Measurements from ENCODE around the gene ZNF438.

Gene ZNF438

DNA sequence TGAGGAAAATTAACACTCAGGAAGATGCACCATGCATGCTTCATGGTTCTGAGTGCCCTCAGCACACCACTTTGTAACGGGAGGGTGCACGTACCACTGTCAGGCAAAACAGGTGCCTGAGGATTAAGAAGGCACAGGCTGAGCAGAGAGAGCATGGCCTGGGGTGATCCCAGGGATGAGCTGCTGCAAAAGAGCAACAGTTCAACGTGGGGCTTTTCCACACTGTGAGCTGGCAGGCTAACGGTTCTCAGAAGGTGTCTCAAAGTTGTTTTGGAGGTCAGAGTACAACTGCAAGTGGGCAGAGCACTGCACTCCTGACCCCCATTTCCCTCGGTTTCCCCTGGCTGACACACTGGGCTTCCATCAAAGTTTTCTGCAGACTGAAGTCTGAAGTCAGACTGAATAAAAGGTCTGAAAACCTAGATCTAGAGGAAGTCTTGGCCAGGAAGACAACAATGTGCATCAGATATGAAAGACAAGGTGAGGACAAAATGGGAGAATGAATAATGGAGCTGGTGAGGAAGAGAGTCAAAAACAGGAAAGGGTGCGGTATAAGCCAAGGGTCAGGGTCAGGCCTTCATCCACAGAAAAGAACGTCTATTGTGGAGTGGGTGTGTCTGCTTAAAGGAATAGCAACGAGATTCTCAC lies 20.5 kb downstream of the ZNF438 start:
- no peak for DNase-seq (ENCODE audit: low read depth)

DNA sequence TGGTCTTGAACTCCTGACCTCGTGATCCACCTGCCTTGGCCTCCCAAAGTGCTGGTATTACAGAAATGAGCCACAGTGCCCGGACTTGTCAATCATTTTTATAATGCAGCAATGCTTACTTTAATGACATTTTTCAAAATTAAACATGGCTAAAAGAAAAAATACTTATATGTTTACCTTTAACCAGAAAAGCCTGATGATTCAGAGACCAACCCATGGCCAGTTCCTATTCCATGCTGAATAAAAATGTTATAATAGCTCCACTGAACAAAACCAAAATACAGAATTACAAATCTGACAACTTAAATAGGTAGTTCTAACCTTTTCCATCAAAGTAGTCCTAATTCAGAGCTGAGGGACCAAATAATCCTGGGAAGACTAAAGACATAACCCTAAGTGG lies 21.6 kb downstream of the ZNF438 start:
- DNase-seq (ENCODE audit: low read depth), result no peak

DNA sequence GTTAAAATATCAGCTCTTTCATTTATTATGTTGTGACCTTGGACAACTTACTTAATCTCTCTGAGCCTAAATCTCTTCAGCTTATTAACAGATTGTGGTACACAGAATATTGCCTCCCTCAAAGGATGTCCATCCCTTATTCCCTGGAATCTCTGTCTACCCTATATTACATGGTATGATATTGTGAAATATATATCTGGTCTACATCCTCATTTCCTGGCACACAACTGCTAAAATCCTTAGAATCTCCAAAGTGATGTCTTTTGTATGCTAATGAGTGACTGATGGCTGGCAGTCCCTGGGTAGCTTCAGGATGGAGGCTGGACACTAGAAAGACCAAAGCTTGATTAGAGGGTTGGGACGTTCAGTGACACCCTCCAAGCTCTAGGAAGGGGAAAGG lies 25.8 kb downstream of the ZNF438 start:
- DNase-seq (ENCODE audit: low read depth), result no peak

DNA sequence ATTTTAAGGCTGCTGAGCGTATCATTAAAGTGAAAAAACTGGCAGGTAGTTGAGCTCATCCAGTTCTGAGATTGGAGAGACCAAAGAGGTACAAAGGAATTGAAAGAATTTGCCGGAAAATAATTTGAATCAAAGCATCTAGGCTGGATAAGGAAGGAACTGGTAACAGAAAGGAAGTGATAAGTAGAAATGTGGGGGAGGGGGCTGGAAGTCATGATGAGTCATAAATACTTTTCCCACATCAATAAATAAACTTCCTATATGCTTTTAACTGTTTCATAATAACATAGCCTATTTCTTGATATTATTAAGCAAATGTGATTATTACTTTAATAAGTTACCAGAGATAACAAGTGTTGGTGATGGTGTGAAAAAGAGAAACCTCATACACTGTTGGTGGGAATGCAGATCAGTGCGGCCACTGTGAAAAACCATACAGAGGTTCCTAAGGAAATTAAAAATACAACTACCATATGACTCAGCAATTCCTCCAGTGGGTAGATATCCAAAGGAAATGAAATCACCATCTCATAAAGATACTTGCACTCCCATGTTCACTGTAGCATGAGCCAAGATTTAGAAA lies 27.0 kb downstream of the ZNF438 start:
- DNase-seq (ENCODE audit: low read depth), result no peak

DNA sequence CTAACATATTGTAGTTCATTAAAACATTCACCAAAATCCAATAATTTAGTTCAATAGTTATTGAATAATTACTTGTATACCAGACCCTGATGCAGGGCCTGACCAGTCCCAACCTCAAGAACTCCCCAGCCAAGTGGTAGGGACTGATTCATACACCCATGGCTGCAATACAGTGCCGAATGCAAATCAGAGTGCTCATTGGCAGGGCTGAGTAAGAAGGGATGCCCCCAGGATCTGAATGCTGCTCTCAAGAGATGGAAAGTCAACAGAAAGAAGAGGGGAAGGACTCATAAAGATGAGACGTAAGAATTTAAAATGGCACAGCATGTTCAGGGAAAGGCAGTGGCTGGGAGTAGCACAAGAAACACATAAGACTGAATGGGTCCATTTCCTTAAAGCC lies 29.9 kb downstream of the ZNF438 start:
- no peak for DNase-seq (ENCODE audit: low read depth)

DNA sequence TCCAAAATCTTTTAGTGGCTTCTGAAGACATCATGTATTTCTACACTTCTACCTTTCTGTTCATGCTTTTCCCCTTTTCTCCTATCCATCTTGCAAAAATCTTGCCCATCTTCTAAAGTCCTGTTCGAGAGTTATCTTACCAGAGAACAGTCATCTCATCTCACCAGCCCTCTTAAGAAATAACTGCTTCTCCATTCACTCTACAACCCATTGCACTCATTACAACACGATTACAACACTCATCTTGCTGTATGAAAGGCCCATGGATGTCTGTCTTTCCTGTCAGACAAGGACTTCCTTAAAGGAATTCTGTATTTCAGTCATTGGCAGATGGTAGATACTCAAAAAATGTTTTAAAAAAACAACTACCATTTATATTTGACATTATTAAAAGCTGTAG lies 30.8 kb downstream of the ZNF438 start:
- DNase-seq (ENCODE audit: low read depth), result no peak

DNA sequence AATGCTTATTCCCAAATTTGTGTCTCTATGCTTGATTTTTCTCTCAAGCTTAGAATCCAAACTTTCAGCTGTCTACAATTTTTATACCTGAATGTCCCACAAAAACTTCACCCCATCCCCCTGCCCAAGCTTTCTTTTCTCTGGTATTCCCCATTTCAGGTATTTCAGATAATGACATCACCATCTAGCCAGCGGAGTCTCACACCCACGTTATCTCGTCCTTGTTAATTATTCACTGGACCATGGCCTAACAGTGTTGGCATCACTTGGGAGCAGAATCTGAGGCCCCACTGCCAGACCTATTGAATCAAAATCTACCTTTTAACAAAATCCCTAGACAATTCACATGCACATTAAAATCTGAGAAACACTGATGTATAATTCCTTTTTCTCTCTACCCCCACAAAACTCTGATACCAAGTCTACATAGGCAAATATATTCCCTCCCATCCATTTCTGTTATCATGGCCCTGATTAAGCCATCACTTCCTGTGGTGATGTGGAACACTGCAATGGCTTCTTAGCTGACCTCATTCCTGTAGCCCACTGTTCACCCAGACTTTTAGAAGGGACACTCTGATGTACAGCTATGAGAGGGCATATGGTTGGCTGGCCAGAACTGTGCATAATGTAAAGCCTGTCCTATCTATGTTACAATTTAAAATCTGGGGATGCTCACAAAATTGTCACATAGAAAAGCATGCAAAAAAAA lies 31.4 kb downstream of the ZNF438 start:
- no peak for DNase-seq (ENCODE audit: low read depth)

DNA sequence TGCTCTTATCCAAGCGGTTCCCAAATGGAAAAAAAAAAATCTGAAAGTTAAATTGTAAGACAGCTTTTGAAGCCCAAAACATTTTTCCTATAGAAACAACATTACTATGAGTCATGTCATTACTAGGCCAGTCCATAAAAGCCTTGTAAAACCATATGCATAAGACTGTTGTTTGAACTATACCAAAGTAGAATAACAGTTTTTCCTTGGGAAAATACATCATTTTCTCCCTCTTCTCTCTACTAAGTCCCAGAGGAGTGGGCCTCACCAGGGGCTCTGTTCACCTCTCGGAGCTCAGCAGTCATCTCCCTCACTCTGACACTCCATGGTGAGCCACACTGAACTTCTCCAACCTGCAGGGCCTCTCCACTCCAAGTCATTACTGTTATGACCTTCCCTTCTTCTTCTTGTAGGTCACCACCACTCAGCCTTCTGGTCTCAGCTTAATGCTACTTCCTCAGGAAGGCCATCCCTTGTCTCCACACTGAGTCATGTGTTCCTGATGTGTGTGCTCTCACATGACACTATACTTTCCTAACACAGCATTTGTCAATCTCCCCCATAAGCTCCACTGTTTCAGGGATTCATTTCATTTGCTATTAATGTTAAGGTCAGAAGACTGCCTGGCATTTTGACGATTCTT lies 32.5 kb downstream of the ZNF438 start:
- DNase-seq (ENCODE audit: low read depth), result no peak

DNA sequence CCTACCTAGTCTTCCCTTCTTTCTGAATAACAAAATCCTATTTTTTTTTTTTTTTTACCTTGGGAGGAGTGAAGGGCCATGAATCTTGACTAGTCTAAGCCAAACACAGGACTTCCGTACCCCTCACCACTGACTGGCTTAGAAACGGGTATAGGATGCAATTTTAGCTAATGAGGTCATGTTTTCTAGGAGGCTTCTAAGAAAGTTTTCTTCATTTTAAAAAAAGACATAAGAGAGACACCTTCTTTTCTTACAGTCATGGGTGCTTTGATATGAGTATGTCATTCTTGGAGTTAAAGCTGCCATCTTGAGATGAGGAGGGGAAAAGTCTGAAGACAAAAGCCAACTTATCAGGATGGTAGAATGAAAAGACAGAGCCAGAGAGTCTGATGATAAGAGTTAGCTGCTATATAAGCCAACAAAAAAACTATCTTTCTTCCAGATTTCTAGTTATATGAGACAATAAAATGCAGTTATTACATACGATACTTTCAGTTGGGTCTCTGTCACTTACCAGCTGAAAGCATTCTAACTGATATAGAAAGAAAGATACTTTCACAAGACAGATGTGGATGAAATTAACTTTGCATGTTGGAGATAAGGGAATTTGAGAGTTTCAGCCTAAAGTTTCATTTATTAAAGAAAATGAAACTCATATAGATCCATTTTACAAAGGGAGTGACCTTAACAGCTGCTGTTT lies 34.0 kb downstream of the ZNF438 start:
- no peak for DNase-seq (ENCODE audit: low read depth)

DNA sequence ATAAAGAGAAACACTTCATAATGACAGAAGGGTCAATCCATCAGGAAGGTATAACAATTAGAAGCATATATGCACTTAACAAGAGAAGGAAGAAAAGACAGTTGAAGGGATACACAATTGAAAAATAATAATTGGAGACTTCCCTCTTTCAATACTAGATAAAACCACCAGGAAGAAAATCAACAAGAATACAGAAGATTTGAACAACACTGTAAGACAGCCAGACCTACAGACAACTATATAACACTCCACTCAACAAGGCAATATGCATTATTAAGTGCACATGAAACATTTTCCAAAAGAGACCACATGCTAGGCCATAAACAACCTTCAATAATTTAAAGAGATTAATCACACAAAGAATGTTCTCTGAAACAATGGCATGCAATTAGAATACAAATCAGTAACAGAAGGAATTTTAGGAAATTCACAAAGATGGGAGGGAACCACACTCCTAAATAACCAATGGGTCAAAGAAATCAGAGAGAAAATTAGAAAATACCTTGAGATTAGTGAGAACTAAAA lies 35.1 kb downstream of the ZNF438 start:
- DNase-seq (ENCODE audit: low read depth), result no peak

DNA sequence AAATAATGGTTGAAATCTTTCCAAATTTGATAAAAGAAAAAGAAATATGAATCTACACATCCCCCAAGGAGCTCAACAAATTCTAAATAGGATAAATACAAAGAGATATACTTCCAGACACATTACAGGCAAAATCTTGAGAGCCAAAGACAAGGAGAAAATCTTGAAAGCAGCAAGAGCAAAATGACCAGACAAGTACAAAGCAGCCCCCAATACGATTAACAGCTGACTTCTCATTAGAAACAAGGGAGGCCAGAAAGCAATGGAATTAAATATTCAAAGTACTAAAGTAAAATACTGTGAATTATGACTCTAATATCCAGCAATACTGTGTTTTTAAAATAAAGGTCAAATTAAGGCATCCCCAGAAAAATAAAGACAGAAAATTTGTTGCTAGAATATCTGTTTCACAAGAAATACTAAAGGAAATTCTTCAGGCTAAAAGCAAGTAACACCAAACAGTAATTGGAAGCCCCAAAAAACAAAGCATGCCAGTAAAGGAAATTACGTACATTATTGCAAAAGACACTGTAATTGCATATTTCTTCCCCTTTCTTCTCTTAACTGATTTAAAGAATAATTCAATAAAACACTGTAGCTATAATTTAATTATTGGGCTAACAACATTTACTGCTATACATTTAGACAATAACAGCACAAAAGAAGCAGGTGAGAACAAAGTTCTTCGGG lies 36.4 kb downstream of the ZNF438 start:
- no peak for DNase-seq (ENCODE audit: low read depth)

DNA sequence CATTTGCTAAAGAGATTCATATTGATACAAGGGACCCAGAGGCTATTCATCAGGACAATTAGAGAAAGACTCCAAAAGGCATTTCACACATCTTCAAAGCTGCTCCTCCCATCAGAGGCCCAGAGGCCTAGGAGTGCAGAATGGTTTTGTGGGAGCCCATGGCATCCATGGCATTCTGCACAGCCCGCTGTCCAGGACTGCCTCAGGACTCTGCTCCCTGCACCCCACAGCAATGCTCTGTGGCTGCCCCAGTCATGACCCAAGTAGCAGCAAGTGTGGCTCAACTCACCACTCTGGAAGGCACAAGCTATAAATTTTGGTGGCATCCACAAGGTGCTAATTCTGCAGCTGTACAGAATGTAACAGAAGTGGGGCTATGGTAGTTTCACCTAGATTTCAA lies 38.5 kb downstream of the ZNF438 start:
- no peak for DNase-seq (ENCODE audit: low read depth)

DNA sequence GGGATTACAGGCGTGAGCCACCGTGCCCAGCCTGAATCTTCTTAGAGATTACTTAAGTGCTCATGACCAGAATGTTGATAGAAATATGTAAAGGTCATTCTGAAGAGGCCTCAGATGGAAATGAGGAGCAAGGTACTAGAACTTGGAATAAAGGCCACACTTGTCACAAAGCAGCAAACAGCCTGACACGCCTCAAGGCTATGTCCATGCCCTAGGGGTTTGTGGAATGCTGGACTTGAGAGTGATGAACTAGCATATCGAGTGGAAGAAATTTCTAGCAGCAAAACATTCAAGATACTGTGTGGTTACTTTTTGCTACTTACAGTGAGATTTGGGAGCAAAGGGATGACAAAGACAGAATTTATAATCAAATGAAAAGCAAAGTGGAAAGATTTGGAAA lies 39.0 kb downstream of the ZNF438 start:
- no peak for DNase-seq (ENCODE audit: low read depth)

DNA sequence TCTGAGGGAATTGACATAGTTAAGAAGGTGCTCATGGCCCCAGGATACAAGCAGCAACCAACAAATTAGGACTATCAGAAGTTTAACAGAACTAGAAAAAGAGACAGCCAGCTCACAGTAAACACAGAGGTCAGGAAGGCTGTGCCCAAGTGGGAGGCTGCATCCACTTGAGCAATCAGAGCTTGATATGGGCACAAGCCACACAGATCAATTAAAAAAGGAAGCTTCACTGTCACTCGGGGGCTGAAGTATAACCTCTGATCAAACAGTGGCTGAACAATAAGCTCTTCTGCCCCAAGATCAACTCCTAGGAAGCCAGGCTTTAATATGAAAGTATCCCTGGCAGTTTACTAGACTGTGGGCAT lies 40.0 kb downstream of the ZNF438 start:
- DNase-seq (ENCODE audit: low read depth), result no peak

DNA sequence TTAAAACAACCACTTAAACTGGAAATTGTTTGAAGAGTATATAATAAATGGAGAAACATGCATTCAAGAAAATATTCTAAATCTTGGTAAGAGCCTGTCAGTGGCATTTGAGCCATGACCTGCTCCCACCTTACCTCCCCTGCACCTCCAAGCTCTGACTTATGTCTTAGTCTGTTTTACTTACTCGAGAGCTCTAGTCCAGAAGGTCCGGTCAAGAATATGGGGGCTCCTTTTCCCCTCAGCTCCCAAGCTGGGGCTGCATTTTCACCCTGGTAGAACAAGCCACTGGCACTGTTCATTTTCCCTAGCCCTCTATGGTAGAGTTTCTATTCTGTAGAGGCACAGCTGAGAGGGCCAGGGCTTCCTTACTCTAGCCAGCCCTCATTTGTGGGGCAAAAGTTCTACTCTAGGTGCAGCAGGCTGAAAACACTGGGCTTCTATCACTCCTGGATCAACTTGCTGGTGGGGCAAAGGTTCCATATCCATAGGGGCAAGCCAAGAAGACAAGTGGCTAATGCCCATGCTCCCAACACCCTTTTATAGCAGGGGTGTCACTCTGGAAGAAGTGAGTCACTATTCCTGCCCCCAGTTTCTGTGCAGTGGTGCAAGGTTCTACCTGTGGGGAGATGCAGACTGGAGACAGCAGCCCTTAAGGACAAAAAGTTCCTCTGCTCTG lies 40.6 kb downstream of the ZNF438 start:
- no peak for DNase-seq (ENCODE audit: low read depth)

DNA sequence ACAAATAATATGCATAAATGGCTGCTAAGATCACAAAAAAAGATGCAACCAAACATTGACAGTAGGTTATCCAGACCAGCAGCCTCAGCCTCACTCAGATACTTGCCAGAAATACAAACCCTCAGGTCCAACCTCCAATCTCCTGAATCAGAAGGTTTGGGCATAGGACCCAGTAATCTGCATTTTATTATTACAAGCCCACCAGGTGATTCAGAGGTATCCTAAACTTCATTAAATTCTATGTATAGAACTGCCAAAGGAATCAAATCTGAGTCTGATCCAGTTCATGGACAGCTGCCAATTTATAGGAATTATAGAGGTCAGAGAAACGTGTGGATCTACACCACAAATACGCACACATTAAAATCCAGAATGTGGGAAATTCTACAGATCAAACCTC lies 41.3 kb downstream of the ZNF438 start:
- no peak for DNase-seq (ENCODE audit: low read depth)

DNA sequence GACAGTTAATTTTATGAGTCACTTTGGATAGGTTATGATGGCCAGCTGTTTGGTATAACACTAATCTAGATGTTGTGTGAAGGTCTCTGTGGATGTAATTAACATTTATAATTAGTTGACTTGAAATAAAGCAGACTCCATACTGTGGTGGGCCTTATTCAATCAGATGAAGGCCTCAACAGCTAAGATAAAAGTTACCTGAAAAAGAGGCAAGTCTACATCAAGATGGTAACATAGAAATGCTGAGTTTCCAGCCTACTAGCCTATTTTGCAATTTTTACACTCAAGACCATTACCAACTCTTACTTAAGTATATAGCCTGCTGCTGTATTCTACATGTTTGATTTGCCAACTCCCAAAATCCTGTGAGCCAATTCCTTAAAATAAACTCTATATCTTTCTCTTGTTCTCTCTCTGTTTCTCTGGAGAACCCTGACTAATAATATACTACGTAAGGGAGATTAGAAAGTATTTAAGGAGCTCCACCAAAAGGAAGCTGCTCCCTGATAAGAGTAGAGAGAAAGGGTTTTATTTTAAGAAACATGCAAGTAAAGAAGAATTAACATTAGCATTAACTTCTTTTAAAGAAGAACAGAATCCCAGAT lies 42.7 kb downstream of the ZNF438 start:
- no peak for DNase-seq (ENCODE audit: low read depth)

DNA sequence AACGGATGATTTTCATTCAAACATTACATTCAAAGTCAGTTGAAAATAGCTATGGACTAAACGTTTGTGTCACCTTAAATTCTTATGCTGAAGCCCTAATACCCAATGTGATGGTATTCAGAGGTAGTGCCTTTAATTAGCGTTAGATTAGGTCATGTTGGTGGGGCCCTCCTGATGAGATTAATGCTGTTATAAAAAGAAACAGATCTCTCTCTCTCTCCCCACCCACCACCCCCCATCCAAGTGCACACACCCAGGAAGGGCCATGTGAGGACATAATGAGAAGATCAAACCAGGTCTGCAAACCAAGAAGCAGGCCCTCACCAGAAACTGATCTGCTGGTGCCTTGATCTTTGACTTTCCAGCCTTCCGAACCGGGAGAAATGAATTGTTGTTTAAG lies 44.2 kb downstream of the ZNF438 start:
- DNase-seq (ENCODE audit: low read depth), result no peak

DNA sequence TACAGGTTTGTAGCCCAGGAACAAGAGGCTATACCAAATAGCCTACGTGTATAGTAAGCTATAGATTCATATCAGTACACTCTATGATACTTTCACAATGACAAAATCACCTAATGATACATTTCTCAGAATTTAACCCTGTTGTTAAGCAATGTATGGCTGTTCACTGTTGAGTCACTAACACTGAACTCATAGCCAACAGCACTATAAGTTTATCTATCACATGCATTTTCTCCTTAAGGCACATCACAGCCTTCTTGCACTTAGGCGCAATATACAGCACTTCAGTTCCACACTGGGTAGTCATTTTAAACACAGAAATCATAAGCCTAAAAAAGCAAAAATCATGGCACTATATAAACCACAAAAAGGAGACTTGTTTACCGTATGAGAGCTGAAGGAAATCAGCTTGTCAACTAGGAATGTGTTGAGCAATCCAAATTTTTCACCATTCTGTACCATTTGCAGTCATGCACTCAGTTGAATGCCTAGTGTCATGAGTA lies 45.6 kb downstream of the ZNF438 start:
- DNase-seq (ENCODE audit: low read depth), result no peak

DNA sequence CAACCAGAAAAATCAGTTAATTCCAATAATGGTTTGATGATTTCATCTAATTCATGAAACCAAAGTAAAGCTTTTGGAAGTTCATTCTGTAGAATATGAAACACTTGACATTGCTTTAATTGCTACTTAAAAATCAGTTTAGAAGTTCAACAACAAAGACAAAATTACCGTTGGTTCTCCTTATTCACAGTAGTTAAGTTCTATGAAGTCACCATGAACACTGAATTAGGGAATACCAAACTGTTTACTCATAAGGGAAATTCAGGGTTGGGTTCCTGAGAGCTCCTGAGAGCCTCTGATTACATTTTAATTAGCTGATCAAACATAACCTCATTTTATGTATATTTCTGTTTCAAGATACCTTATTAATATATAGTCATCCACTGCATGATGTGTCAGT lies 46.2 kb downstream of the ZNF438 start:
- DNase-seq (ENCODE audit: low read depth), result no peak
